Astrocyte (in vitro differentiated cells and primary cell): ENCODE measurements around the gene FRY.

Experiments
- EZH2 ChIP-seq: IDR thresholded peaks from 2 replicates; pipeline ENCODE4 v1.6.1; 2012; ENCODE audit warnings: mild to moderate bottlenecking, low read length, inconsistent platforms; ENCODE audit not compliant: insufficient read depth
- TF ChIP-seq, protein P1 (sequence below): IDR thresholded peaks from 2 replicates; pipeline ENCODE4 v1.5.1; 2011; ENCODE audit warnings: low read depth, mild to moderate bottlenecking, inconsistent platforms, low read length, moderate library complexity; ENCODE audit not compliant: insufficient read depth

GRCh38 chr13:32126278-32126677 lies 94.7 kb downstream of the FRY start:
- TF ChIP-seq, protein P1, sequence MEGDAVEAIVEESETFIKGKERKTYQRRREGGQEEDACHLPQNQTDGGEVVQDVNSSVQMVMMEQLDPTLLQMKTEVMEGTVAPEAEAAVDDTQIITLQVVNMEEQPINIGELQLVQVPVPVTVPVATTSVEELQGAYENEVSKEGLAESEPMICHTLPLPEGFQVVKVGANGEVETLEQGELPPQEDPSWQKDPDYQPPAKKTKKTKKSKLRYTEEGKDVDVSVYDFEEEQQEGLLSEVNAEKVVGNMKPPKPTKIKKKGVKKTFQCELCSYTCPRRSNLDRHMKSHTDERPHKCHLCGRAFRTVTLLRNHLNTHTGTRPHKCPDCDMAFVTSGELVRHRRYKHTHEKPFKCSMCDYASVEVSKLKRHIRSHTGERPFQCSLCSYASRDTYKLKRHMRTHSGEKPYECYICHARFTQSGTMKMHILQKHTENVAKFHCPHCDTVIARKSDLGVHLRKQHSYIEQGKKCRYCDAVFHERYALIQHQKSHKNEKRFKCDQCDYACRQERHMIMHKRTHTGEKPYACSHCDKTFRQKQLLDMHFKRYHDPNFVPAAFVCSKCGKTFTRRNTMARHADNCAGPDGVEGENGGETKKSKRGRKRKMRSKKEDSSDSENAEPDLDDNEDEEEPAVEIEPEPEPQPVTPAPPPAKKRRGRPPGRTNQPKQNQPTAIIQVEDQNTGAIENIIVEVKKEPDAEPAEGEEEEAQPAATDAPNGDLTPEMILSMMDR: no peak
- TF ChIP-seq EZH2: no peak
